Omental fat pad (tissue), 4 donors: ENCODE data around the gene SHROOM3. TPM values are rescaled to one million over a fixed set of nuclear protein-coding genes. Genes with fewer than 3 reads are reported as not detected.

Experiments used
- ATAC-seq: fragments of 150-250 bp; one replicate; pipeline ENCODE4 v1.9.1; 2016; ENCODE audit warnings: mild to moderate bottlenecking, moderate library complexity; ENCODE audit not compliant: low FRiP score
- DNase-seq: peaks from one replicate; pipeline ENCODE4 v3.0.0-alpha.2; 2019; ENCODE audit warnings: low spot score
- CTCF ChIP-seq, 3 donors: fragments of 450-650 bp; IDR thresholded peaks; one replicate each; pipeline ENCODE4 v1.5.1; 2016 to 2017; ENCODE audit warnings: antibody characterized with exemption in 3 of 3, mild to moderate bottlenecking in 3 of 3, moderate library complexity in 2 of 3
- total RNA-seq, 4 donors: library from RNA; depleted of rRNA; stranded (reverse); fragments of >200 nt; gene quantifications; one replicate each; pipeline ENCODE4 v1.1.0, GENCODE V29; 2016

SHROOM3 gene
- total RNA-seq, 4 donors from 2014 or later = 1.3 to 12.2 (median 3.1) TPM

DNA sequence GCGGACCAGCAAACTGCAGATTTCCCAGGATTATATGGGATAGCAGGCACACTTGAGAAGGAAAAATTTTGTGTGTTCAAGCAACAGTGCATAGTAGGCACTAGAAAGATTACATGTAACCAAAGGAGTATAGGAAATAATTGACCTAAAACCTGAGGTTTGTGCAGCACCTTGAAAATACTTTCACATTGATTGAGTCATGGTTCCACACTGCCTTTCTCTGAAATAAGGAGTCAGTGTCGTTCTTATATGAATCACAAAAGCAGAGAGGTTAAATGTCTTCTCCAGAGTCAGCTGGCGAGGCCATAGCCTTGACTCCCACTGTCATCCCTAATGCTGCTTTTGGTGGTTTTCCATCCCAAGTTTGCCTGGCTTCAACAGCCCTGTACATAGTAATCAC is 324.0 kb downstream of the SHROOM3 start:
- TF ChIP-seq CTCF (IDR thresholded peaks at IDR 0.05) = no peak
- ATAC-seq (no peak), DNase-seq (no peak)

DNA sequence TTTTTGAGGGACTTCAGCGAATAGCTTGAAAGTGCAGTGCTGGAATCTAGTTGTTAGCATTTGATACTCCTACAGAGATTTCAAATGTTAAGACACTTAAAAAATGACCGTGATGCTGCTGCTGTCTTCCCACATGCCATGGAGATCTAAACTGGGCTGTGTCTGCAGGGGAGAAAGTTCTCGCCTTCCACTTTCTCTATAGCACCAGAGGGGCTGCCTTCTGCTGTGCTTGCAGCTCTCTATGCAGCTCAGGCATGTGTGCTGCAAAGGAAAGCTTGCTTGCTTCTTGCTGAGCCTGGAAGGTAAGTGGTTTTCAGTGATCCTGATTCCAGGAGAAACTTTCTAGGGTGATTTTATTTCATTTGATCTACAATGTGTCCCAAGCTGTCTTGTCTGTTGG is 325.2 kb downstream of the SHROOM3 start:
- ATAC-seq = no peak
- DNase-seq = no peak
- no peak for TF ChIP-seq CTCF (IDR thresholded peaks at IDR 0.05)

DNA sequence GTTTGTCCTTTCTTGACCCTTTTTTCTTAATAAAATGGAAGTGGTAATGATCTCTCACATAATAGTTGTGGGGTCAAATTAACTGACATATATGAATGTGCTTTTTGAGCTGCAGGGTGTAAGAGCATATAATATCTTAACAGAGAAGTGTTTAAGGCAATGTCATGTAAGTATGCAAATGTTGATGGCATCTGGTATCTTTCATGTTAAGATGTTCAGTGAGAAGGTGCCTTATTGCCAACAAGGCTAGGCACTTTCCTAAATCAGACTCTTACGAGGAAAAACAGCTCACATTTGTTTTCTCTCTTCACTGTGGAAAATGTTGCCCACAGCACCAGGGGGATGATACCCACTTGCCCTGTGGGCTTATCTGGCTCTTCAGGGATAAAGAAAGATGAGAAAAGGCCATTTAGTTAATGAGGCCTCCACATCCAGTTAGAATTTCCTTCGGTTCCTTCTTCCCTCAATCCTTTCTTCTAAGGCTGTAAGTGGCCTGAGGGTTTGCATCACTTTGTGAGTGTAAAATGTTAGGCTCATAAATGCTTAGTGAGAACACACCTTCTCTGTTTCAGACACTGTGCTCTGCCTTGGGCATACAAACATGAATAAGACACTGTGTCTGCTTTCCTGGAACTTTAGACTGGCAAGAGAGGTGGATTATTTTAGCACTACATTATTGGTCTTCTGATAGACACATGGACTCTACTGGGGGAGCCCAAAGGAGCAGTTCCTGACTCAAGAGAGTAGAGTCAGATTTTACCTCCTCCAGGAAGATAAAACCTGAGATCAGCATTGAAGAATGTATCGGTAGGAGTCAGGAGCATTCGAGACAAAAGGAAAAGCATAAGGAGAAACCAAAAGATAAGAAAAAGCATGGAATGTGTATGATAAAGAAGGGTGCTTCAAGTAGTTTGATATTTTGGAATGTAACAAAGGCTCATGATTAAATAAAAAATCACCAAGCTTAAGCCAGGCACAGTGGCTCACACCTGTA is 327.4 kb downstream of the SHROOM3 start:
- ATAC-seq (no peak), DNase-seq (no peak)
- no peak for TF ChIP-seq CTCF (IDR thresholded peaks at IDR 0.05)

- DNase-seq (no peak), ATAC-seq (no peak)
- TF ChIP-seq CTCF (IDR thresholded peaks at IDR 0.05) = no peak
Measured at GRCh38 chr4:76764251-76764650, 329.2 kb downstream of the SHROOM3 start.

- no peak for ATAC-seq
- TF ChIP-seq CTCF (IDR thresholded peaks at IDR 0.05) = no peak
- no peak for DNase-seq
Measured at GRCh38 chr4:76765473-76766183, 330.6 kb downstream of the SHROOM3 start.

DNA sequence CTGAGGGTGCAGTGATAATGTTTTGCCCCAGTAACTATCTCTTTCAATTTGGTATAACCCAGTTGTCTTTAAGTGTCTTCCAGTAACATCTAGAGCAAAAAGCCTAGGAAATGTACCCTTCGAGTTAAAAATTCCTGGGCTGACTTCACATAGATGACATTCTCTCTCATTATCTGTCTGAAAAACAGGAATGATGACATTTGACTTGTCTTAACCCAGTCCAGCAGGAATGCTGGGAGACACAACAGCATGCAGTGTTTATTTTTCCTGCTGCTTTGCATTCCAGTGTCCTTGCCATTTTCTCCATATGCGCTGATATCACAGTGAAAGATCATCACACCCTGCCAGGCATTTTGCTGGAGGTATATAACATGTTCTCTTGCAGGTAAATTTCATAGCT is 333.0 kb downstream of the SHROOM3 start:
- no peak for TF ChIP-seq CTCF (IDR thresholded peaks at IDR 0.05)
- ATAC-seq = no peak
- no peak for DNase-seq
